Measurements from ENCODE around the gene MID1IP1. TPM values are rescaled to one million over a fixed set of nuclear protein-coding genes. Genes with fewer than 3 reads are reported as not detected.

MID1IP1 gene
- total and polyA plus RNA-seq, 2 of the 13 experiments (the other 11 are each of a cell fraction or from before 2014, with no cell fraction given), result 35.7 to 36.1 TPM

DNA sequence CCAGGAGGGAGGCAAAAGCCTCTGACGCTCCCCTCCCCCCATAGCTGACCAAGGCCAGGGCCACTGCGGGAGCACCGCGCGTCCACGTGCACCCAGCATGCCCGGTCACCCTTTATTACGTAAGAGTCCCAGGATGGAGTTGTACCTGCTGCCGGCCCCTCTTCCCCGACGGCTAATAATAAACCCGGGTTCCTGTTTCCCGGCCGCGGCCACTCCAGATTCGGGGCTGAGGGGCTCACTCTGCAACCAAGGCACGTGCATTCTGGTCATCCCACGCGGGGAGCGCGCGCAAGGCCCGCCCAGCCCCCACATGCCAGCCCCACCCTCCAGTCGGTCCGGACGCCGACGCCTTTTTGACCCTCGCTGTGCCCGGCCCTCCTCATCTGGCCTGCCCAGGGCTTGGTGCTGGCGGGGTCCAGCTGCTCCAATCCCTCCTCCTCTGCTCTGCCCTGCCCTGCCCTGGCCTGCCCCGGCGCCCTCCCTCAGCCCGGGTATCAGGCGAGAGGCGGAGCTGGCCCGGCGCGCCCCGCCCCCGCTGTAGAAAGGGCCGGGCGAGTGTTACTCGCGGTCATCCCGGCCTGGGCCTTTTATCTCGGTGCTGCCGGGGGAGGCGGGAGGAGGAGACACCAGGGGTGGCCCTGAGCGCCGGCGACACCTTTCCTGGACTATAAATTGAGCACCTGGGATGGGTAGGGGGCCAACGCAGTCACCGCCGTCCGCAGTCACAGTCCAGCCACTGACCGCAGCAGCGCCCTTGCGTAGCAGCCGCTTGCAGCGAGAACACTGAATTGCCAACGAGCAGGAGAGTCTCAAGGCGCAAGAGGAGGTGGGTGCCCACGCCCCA, 2.6 kb downstream of the MID1IP1 start (continued):
- TF ChIP-seq FOXP1 (IDR thresholded peaks at IDR 0.05) (no peak), FOXP1 (CRISPR knock-in tag; IDR thresholded peaks at IDR 0.05) (peak; percentile 21; the same call in 1 of the 2 replicates), HOXA9 (CRISPR knock-in tag; IDR thresholded peaks at IDR 0.05; ENCODE audit: borderline replicate concordance) (peak; percentile 58; the same call in 1 of the 2 replicates), RXRB (CRISPR knock-in tag; IDR thresholded peaks at IDR 0.05; ENCODE audit: borderline replicate concordance) (peak; percentile 68), NFKB2 (CRISPR knock-in tag; IDR thresholded peaks at IDR 0.05; ENCODE audit: borderline replicate concordance) (peak; percentile 19; the same call in 1 of the 2 replicates), NFATC3 (CRISPR knock-in tag; IDR thresholded peaks at IDR 0.05) (no peak), ZNF644 (CRISPR knock-in tag; IDR thresholded peaks at IDR 0.05; ENCODE audit: low read depth) (no peak), ZNF670 (CRISPR knock-in tag; IDR thresholded peaks at IDR 0.05; ENCODE audit: borderline replicate concordance) (no peak), POGZ (CRISPR knock-in tag; IDR thresholded peaks at IDR 0.05) (no peak; the same call in 1 of the 2 replicates), ZSCAN21 (CRISPR knock-in tag; IDR thresholded peaks at IDR 0.05; ENCODE audit: borderline replicate concordance) (peak; percentile 43), HES4 (CRISPR knock-in tag; IDR thresholded peaks at IDR 0.05; ENCODE audit: borderline replicate concordance) (no peak), RAD21 (CRISPR knock-in tag; IDR thresholded peaks at IDR 0.05) (peak; percentile 38; the same call in 1 of the 2 replicates), ZMYM3 (CRISPR knock-in tag; IDR thresholded peaks at IDR 0.05) (peak; percentile 14; the same call in 1 of the 2 replicates)
- TF ChIP-seq, protein P1, sequence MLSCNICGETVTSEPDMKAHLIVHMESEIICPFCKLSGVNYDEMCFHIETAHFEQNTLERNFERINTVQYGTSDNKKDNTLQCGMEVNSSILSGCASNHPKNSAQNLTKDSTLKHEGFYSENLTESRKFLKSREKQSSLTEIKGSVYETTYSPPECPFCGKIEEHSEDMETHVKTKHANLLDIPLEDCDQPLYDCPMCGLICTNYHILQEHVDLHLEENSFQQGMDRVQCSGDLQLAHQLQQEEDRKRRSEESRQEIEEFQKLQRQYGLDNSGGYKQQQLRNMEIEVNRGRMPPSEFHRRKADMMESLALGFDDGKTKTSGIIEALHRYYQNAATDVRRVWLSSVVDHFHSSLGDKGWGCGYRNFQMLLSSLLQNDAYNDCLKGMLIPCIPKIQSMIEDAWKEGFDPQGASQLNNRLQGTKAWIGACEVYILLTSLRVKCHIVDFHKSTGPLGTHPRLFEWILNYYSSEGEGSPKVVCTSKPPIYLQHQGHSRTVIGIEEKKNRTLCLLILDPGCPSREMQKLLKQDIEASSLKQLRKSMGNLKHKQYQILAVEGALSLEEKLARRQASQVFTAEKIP (CRISPR knock-in tag; IDR thresholded peaks at IDR 0.05; ENCODE audit: borderline replicate concordance), result no peak
- TF ChIP-seq, protein P2, sequence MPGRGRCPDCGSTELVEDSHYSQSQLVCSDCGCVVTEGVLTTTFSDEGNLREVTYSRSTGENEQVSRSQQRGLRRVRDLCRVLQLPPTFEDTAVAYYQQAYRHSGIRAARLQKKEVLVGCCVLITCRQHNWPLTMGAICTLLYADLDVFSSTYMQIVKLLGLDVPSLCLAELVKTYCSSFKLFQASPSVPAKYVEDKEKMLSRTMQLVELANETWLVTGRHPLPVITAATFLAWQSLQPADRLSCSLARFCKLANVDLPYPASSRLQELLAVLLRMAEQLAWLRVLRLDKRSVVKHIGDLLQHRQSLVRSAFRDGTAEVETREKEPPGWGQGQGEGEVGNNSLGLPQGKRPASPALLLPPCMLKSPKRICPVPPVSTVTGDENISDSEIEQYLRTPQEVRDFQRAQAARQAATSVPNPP (CRISPR knock-in tag; IDR thresholded peaks at IDR 0.05), result peak; percentile 49; the same call in 1 of the 2 replicates
- TF ChIP-seq, protein P3, sequence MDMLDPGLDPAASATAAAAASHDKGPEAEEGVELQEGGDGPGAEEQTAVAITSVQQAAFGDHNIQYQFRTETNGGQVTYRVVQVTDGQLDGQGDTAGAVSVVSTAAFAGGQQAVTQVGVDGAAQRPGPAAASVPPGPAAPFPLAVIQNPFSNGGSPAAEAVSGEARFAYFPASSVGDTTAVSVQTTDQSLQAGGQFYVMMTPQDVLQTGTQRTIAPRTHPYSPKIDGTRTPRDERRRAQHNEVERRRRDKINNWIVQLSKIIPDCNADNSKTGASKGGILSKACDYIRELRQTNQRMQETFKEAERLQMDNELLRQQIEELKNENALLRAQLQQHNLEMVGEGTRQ (IDR thresholded peaks at IDR 0.05; ENCODE audit: low read depth, low read length), result no peak
- TF ChIP-seq, protein P3 (CRISPR knock-in tag; IDR thresholded peaks at IDR 0.05; ENCODE audit: borderline replicate concordance), result peak; percentile 57; the same call in 1 of the 2 replicates
- TF ChIP-seq, protein P4, sequence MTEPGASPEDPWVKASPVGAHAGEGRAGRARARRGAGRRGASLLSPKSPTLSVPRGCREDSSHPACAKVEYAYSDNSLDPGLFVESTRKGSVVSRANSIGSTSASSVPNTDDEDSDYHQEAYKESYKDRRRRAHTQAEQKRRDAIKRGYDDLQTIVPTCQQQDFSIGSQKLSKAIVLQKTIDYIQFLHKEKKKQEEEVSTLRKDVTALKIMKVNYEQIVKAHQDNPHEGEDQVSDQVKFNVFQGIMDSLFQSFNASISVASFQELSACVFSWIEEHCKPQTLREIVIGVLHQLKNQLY (CRISPR knock-in tag; IDR thresholded peaks at IDR 0.05), result peak; percentile 99
